Lower lobe of right lung (tissue), 2 donors: ENCODE measurements around the gene IL21R. TPM values are rescaled to one million over a fixed set of nuclear protein-coding genes. Genes with fewer than 3 reads are reported as not detected.

Experiments used
- ATAC-seq, 2 donors: fragments of 200-7000 bp; cut with Tn5 transposase; one replicate each; pipeline ENCODE4 v1.9.1; 2020 to 2022; ENCODE audit warnings: mild to moderate bottlenecking in 2 of 2, moderate library complexity in 2 of 2
- DNase-seq: peaks from one replicate; pipeline ENCODE4 v3.0.0-alpha.2; 2020
- H3K27ac ChIP-seq: fragments of 200-600 bp; one replicate; pipeline ENCODE4 v1.8.0; 2022
- H3K27me3 ChIP-seq: fragments of 200-600 bp; one replicate; pipeline ENCODE4 v1.8.0; 2022; ENCODE audit warnings: low read depth
- H3K36me3 ChIP-seq: fragments of 200-600 bp; one replicate; pipeline ENCODE4 v1.8.0; 2022; ENCODE audit warnings: mild to moderate bottlenecking
- H3K4me1 ChIP-seq: fragments of 200-600 bp; one replicate; pipeline ENCODE4 v1.8.0; 2022
- H3K4me3 ChIP-seq: fragments of 200-600 bp; one replicate; pipeline ENCODE4 v1.8.0; 2022; ENCODE audit warnings: mild to moderate bottlenecking
- H3K9me3 ChIP-seq: fragments of 200-600 bp; one replicate; pipeline ENCODE4 v1.8.0; 2022
- intact Hi-C: fragments of 100-400 bp; cut with DNase I; formaldehyde crosslinking; loops from one replicate; pipeline ENCODE4 v1.11.0; 2022
- total RNA-seq: library from RNA; stranded (reverse); fragmentation: NEBNext Ultra II Directional; extraction: Animal tissue kit (Norgen Biotek cat#: 25700); gene quantifications from one replicate; pipeline ENCODE4 v1.2.1, GENCODE V29; 2021
- TF ChIP-seq, protein P1 (sequence below): fragments of 200-600 bp; IDR thresholded peaks from one replicate; pipeline ENCODE4 v1.8.0; 2022; ENCODE audit warnings: antibody characterized with exemption, mild to moderate bottlenecking
- donor health status: DM: no; HTN: yes; CAD: no; lungs with severe emphysema.

The IL21R gene
- total RNA-seq, 1 donor from 2014 or later, result 6.0 TPM

DNA sequence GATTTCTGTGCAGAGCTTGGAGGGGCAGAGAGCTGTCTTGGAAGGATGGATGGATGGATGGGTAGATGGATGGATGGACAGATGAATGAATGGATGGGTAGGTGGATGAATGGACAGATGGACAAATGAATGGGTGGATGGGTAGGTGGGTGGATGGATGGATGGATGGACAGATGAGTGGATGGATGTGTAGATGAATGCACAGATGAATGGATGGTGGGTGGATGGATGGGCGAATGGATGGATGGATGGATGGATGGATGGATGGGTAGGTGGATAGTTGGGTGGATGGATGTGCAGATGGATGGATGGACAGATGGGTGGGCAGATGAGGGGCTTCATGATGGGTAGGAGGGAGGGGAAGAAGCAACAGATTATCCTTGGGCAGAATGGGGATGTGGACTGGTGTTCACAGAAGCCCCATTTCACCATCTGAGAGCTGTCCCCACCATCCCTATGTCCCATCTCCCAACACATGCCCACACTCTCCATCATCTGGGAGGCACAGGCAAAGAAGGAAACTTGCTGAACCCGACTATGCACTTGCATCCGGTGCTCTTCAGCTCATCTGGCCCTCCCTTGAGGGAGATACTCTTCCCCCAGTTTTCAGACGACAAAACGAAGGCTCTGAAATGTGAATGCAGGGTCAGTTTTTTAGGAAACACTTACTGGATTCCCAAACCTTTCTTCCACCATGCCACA lies 57.2 kb downstream of the IL21R start:
- TF ChIP-seq, protein P1, sequence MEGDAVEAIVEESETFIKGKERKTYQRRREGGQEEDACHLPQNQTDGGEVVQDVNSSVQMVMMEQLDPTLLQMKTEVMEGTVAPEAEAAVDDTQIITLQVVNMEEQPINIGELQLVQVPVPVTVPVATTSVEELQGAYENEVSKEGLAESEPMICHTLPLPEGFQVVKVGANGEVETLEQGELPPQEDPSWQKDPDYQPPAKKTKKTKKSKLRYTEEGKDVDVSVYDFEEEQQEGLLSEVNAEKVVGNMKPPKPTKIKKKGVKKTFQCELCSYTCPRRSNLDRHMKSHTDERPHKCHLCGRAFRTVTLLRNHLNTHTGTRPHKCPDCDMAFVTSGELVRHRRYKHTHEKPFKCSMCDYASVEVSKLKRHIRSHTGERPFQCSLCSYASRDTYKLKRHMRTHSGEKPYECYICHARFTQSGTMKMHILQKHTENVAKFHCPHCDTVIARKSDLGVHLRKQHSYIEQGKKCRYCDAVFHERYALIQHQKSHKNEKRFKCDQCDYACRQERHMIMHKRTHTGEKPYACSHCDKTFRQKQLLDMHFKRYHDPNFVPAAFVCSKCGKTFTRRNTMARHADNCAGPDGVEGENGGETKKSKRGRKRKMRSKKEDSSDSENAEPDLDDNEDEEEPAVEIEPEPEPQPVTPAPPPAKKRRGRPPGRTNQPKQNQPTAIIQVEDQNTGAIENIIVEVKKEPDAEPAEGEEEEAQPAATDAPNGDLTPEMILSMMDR, result no peak
- H3K4me3 ChIP-seq, result no peak overlapping the region
- no peaks in the 10 kb centered on the region for H3K9me3 ChIP-seq
- no peaks in the 10 kb centered on the region for H3K27me3 ChIP-seq
- intact Hi-C loops, result no loop called here
- H3K4me1 ChIP-seq, result peaks cover 20% of the 10 kb centered on the region
- no peak overlapping the region for H3K27ac ChIP-seq
- ATAC-seq (no peak), DNase-seq (no peak)
- peaks cover 50% of the 10 kb centered on the region for H3K36me3 ChIP-seq

- intact Hi-C loops, result no loop called here
- no peak overlapping the region for H3K4me3 ChIP-seq
- DNase-seq, result no peak
- peak overlapping the region; percentile 24 for H3K27ac ChIP-seq
- ATAC-seq, result no peak
- H3K36me3 ChIP-seq, result peaks cover 60% of the 10 kb centered on the region
- peaks cover 20% of the 10 kb centered on the region for H3K4me1 ChIP-seq
- TF ChIP-seq, protein P1, result no peak
- no peaks in the 10 kb centered on the region for H3K9me3 ChIP-seq
- no peaks in the 10 kb centered on the region for H3K27me3 ChIP-seq
These were observed 58.2 kb downstream of the IL21R start for GRCh38 chr16:27460213-27460612.

GRCh38 chr16:27460663-27461482 lies 58.9 kb downstream of the IL21R start:
- intact Hi-C loops, result no loop called here
- no peak overlapping the region for H3K4me3 ChIP-seq
- TF ChIP-seq, protein P1, result no peak
- no peaks in the 10 kb centered on the region for H3K9me3 ChIP-seq
- ATAC-seq (no peak), DNase-seq (no peak)
- peaks cover 16% of the 10 kb centered on the region for H3K4me1 ChIP-seq
- peaks cover 67% of the 10 kb centered on the region for H3K36me3 ChIP-seq
- H3K27me3 ChIP-seq, result no peaks in the 10 kb centered on the region
- peak overlapping the region; percentile 24 for H3K27ac ChIP-seq

DNA sequence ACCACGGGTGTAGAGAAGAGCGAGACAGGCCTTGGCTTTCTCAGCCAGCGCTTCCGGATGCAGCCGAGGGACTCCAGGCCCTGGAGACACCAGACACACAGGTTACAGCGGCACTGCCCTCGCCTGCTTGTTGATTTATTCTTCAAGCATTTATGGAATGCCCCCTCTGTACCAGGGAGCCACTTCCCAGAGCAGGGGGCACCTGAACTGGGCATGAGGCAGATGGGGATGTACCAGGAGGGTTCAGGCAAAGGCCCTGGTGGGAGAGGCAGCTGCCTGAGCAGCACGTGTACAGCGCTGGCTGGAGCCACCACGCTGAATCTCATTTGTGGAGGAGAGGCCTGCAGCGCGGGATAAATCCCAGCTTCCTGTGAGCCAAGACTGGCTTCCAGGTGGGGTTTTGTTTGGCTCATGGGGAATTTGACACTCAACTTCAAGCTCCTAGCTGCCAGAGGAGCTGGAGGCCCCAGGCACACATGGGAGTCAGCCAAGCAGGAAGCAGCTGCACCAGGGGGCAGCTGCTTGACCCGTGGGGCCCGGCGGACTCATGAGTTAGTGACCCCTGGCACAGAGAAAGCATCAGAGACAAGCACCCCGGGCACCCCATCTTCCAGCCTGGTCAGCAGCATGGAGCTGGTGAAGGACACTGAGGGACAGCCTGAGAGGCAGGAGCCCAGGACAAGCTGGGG lies 59.7 kb downstream of the IL21R start:
- TF ChIP-seq, protein P1, result no peak
- no peak for ATAC-seq
- H3K9me3 ChIP-seq, result no peaks in the 10 kb centered on the region
- no peaks in the 10 kb centered on the region for H3K27me3 ChIP-seq
- H3K27ac ChIP-seq, result no peak overlapping the region
- peaks cover 75% of the 10 kb centered on the region for H3K36me3 ChIP-seq
- intact Hi-C loops, result no loop called here
- DNase-seq, result no peak
- no peak overlapping the region for H3K4me3 ChIP-seq
- H3K4me1 ChIP-seq, result peaks cover 8% of the 10 kb centered on the region

- Histone ChIP-seq H3K27ac (no peak overlapping the region), H3K4me1 (peaks cover 1% of the 10 kb centered on the region), H3K4me3 (no peak overlapping the region), H3K36me3 (peaks cover 81% of the 10 kb centered on the region), H3K9me3 (no peaks in the 10 kb centered on the region), H3K27me3 (no peaks in the 10 kb centered on the region)
- TF ChIP-seq, protein P1, result no peak
- DNase-seq (peak; percentile 34), ATAC-seq (no peak)
- intact Hi-C loops, result no loop called here
These were observed 60.3 kb downstream of the IL21R start for GRCh38 chr16:27462200-27462845.
